ENCODE results near the gene TPM1.

Gene TPM1

DNA sequence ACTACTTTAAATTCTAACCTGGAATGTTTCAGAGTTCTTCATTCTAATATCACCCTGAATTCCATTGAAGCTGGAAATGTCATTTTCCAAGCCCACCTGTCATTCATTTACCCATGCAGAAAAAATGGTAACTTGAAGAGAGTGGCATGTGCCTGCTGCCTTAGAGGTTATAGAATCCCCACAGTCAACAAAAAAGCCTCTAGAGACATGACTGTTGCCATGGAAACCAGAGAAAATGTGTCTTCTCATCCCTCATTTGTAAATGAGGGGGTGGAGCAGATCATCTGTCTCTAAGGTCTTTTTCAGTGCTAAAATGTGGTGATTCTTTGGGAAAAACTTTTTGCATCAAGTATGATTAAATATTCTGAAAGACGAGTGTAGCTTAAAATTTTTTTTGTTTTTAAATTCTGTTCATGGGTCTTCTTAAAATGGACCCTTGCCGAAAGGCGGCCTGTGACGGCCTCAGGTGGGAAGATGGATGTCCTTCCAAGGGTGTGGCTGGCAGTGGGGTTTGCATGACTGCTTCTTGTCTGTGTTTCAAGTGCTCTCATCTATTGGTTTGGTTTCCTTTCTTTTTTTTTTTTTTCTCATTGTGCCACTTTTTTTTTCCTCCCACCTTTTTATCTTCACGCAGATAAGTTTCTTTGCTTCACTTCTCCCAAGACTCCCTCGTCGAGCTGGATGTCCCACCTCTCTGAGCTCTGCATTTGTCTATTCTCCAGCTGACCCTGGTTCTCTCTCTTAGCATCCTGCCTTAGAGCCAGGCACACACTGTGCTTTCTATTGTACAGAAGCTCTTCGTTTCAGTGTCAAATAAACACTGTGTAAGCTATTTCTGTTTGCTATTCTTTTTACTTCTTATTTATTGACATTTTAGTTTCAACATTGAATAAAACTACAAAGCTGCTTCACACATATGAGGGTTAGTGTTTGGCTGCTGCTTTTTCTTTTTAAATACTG, 23.0 kb downstream of the TPM1 start:
- peaks cover 8% of the 10 kb centered on the region for H3K36me3 Mint-ChIP-seq (ENCODE audit: low read depth)
- no peaks in the 10 kb centered on the region for H3K9me3 Mint-ChIP-seq
- no peak for DNase-seq
- H3K27ac Mint-ChIP-seq: no peak overlapping the region
- H3K27me3 Mint-ChIP-seq: no peaks in the 10 kb centered on the region
- no peak overlapping the region for H3K4me3 Mint-ChIP-seq
- no peak for ATAC-seq
- H3K4me1 Mint-ChIP-seq: no peaks in the 10 kb centered on the region

- DNase-seq (no peak), ATAC-seq (no peak)
- Mint-ChIP-seq H3K27me3 (no peaks in the 10 kb centered on the region), H3K9me3 (no peaks in the 10 kb centered on the region), H3K4me3 (no peak overlapping the region), H3K4me1 (no peaks in the 10 kb centered on the region), H3K27ac (no peak overlapping the region), H3K36me3 (ENCODE audit: low read depth) (peaks cover 8% of the 10 kb centered on the region)
Observed at GRCh38 chr15:63066272-63066671, 23.7 kb downstream of the TPM1 start.

DNA sequence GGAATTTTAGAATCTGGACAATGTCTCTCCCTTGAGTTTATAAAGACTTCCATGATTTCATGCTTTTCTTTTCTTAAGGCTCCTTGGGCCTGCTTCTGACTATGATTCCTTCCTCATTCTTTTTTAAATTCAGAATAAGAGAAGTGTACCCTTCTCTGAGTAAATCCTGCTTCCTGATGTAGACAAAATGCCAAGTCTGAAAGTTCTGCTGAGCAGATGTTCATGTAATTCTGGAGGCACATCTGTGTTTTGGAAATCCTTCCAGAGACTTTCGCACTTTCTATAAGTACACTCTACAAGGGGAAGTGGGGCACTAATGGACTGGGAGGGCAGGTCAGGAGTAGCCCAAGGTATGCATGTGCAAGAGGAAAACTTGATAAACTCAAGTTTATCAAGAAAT, 24.8 kb downstream of the TPM1 start:
- Mint-ChIP-seq H3K9me3 (no peaks in the 10 kb centered on the region), H3K4me3 (no peak overlapping the region), H3K36me3 (ENCODE audit: low read depth) (peaks cover 8% of the 10 kb centered on the region), H3K4me1 (no peaks in the 10 kb centered on the region), H3K27ac (no peak overlapping the region), H3K27me3 (no peaks in the 10 kb centered on the region)
- no peak for ATAC-seq
- no peak for DNase-seq

GRCh38 chr15:63067976-63068743, 25.6 kb downstream of the TPM1 start:
- Mint-ChIP-seq H3K4me3 (no peak overlapping the region), H3K27ac (no peak overlapping the region), H3K9me3 (no peaks in the 10 kb centered on the region), H3K27me3 (no peaks in the 10 kb centered on the region), H3K36me3 (ENCODE audit: low read depth) (peaks cover 4% of the 10 kb centered on the region), H3K4me1 (no peaks in the 10 kb centered on the region)
- no peak for DNase-seq
- ATAC-seq: no peak

DNA sequence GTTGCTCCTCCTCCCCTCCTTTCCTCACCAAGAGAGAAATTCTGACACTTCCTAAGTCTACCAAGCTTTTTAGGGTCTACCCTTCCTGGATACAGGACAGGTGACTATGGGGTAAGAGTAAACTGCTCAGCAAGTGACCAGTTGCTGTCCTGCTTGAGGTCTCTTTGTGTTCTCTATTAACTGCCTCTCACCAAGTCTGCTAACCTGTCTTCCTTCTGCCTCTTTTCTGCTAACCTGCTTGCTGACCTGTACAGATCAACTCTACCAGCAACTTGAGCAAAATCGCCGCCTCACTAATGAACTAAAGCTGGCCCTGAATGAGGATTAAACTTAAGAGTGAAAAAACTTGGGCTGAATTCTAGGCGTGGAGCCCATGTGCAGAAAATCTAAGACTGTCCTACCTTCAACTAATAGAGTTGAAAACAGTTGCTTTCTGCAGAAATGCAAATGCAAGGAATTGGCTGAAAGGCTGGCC, 27.1 kb downstream of the TPM1 start:
- ATAC-seq: no peak
- no peaks in the 10 kb centered on the region for H3K9me3 Mint-ChIP-seq
- H3K4me1 Mint-ChIP-seq: no peaks in the 10 kb centered on the region
- no peaks in the 10 kb centered on the region for H3K27me3 Mint-ChIP-seq
- no peak for DNase-seq
- H3K27ac Mint-ChIP-seq: no peak overlapping the region
- no peaks in the 10 kb centered on the region for H3K36me3 Mint-ChIP-seq (ENCODE audit: low read depth)
- no peak overlapping the region for H3K4me3 Mint-ChIP-seq

DNA sequence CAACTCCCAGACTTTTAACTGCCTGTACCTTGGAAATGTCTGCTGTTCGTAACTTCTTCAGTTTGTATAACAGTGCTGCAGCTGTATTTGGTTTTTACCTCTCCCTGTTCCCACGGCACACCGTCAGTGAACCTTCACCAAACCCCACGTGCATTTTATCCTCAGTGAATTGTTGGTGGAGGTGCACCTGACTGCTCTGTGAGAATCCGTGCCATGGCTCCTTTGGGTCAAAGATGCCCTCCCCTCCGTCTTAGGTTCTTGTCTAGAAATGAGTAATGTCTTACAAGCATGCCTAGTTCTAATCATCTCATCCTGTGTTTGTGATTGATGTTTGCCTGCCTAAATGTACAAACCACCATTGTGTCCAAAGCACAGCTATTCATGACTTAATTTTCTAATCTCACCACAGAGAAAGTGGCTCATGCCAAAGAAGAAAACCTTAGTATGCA, 28.2 kb downstream of the TPM1 start:
- no peak for ATAC-seq
- DNase-seq: no peak
- H3K27ac Mint-ChIP-seq: no peak overlapping the region
- no peaks in the 10 kb centered on the region for H3K9me3 Mint-ChIP-seq
- no peak overlapping the region for H3K4me3 Mint-ChIP-seq
- H3K4me1 Mint-ChIP-seq: peaks cover 3% of the 10 kb centered on the region
- H3K27me3 Mint-ChIP-seq: no peaks in the 10 kb centered on the region
- H3K36me3 Mint-ChIP-seq (ENCODE audit: low read depth): no peaks in the 10 kb centered on the region

GRCh38 chr15:63071288-63071909, 28.9 kb downstream of the TPM1 start:
- H3K9me3 Mint-ChIP-seq: no peaks in the 10 kb centered on the region

GRCh38 chr15:63072023-63072650, 29.6 kb downstream of the TPM1 start:
- H3K9me3 Mint-ChIP-seq: no peaks in the 10 kb centered on the region
- H3K4me3 Mint-ChIP-seq: no peak overlapping the region
- H3K4me1 Mint-ChIP-seq: peaks cover 3% of the 10 kb centered on the region
- no peak for ATAC-seq
- no peak for DNase-seq
- no peaks in the 10 kb centered on the region for H3K27me3 Mint-ChIP-seq
- H3K27ac Mint-ChIP-seq: no peak overlapping the region
- H3K36me3 Mint-ChIP-seq (ENCODE audit: low read depth): no peaks in the 10 kb centered on the region

More at GRCh38 chr15:63071288-63071909, 28.9 kb downstream of the TPM1 start:
- Mint-ChIP-seq H3K27me3 (no peaks in the 10 kb centered on the region), H3K4me3 (no peak overlapping the region), H3K4me1 (peaks cover 3% of the 10 kb centered on the region), H3K27ac (no peak overlapping the region), H3K36me3 (ENCODE audit: low read depth) (no peaks in the 10 kb centered on the region)
- ATAC-seq (no peak), DNase-seq (no peak)

DNA sequence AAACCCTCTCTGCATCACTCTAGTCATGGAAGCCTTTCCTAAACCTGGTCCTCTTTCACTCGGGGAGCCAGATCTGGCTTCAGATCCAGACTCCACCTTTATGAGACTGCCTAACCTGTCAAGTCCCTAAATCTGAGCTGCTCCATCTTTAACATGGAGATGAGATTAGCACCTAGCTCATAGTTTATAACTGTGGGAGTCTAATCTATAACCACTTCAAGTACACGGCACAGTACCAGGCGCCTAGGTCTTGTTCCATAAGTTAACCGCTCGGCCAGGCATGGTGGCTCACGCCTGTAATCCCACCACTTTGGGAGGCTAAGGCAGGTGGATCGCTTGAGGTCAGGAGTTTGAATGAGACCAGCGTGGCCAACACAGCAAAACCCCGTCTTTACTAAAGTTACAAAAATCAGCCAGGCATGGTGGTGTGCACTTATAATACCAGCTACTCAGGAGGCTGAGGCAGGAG, 30.3 kb downstream of the TPM1 start:
- no peaks in the 10 kb centered on the region for H3K9me3 Mint-ChIP-seq

DNA sequence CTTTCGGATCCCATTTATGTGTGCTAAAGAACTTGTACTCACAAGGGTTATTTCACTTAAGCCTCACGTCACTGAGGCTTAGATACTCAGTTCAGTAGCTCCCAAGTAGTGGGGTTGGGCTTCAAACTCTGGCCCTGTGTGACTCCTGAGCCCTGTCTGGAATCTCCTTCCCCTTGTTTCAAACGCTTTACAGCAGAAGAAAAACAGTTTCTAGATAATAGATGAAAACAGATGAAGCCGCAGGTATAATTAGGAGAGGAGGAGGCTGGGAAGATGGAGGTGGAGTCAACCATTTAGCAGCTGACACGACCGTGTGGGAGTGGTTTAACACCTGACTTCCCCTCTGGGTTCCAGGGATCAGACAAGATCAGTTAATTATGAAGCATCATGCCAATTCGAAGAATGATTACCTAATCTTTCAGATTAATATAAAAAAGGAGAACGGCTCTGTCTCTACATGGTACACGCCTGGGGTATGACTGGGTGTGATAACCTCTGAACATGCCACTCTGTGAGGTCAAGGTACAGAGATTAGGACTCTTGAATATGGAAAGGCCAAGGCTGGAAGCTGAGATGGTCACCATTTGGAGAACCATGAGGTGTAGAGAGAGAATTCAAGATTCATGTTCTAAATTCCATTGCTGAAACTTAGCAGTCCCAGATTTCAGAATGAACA, 31.1 kb downstream of the TPM1 start:
- Mint-ChIP-seq H3K4me3 (no peak overlapping the region), H3K27ac (no peak overlapping the region), H3K36me3 (ENCODE audit: low read depth) (no peaks in the 10 kb centered on the region), H3K4me1 (peaks cover 3% of the 10 kb centered on the region), H3K9me3 (no peaks in the 10 kb centered on the region), H3K27me3 (no peaks in the 10 kb centered on the region)
- ATAC-seq (no peak), DNase-seq (no peak)

More for the DNA sequence above, 30.3 kb downstream of the TPM1 start:
- Mint-ChIP-seq H3K27ac (no peak overlapping the region), H3K27me3 (no peaks in the 10 kb centered on the region), H3K36me3 (ENCODE audit: low read depth) (no peaks in the 10 kb centered on the region), H3K4me1 (peaks cover 3% of the 10 kb centered on the region), H3K4me3 (no peak overlapping the region)
- ATAC-seq: no peak
- DNase-seq: no peak

DNA sequence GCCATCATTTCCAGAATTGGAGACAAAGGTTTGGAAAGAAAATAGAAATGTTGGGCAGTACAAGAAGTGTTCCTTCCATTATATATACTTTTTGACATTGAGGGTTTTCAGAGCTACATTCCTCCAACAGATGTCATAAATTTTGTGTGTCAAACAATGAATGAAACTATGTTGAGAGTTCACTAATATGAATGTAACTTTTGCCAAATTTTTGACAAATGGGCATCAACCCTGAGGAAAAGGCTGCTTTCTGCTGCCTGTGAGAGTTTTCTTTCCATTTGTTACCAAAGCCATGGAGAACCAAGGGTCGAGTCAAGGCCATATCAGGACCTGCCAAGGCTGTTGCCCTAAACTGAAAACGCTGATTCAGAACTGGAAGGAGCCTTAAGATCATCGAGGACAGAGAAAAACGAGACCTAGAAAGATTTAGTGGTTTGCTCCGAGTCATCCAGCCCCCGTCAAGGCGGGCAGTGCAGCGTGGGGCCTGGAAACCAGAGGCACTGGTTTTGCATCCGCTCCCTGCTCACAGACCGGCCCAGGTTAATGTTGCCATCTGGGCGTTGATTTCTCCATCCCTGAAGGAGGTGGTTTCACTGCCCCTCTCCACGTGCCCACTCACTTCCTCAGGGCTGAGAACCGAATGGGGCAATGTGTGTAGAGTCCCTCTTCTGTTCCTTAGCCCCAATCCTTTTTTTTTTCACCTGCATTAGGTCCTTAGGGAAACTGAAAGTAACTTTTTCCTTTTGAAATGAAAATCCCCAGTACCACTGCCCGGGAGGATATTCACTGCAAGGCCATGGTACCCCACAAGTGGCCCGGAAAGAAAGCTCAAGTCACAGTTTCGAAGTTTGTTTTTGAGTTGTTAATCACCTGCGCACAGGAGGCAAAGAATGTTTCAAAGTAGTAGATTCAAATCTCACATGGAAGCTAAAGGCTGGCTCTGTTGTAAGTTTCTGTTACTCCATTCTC, 32.8 kb downstream of the TPM1 start:
- H3K27me3 Mint-ChIP-seq: peaks cover 2% of the 10 kb centered on the region
- H3K9me3 Mint-ChIP-seq: no peaks in the 10 kb centered on the region
- peaks cover 3% of the 10 kb centered on the region for H3K4me1 Mint-ChIP-seq
- ATAC-seq (no peak), DNase-seq (no peak)
- no peak overlapping the region for H3K27ac Mint-ChIP-seq
- no peaks in the 10 kb centered on the region for H3K36me3 Mint-ChIP-seq (ENCODE audit: low read depth)
- no peak overlapping the region for H3K4me3 Mint-ChIP-seq

DNA sequence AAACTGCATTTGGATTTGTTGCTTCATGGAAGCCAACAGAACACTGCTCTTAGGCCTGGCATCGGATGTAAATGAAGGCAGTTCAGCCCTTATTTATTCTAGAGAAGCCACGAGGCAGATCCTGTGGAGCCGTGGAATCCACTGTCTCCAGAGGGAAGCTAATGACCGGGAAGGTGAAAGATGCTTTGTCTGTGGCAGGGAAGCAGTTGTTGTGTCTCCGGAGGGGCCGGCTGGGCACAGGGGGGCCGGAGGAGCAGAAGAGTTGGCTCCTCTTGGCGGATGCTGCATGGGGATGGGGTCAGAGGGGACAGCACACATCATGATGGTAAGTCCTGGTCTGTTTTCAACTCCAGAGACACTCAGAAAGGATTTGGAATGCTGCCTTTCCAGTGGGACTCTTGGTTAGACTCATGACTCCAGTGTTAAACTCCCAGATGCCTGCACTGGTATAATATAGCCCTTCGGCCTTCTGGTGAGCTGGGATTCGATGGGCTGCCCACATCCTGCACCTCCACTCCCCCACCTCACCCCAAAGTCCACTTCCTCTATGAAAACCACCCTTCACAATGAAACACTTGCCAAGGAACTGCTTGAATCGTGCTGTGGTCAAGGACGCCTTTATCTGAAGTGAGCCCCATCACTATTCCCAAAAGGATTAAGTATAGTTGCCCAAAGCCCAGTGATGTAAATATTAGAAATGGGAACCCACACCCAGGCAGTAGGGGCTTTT, 33.6 kb downstream of the TPM1 start:
- no peak overlapping the region for H3K27ac Mint-ChIP-seq
- no peaks in the 10 kb centered on the region for H3K9me3 Mint-ChIP-seq
- peaks cover 2% of the 10 kb centered on the region for H3K27me3 Mint-ChIP-seq
- H3K4me1 Mint-ChIP-seq: peaks cover 3% of the 10 kb centered on the region
- DNase-seq (no peak), ATAC-seq (no peak)
- H3K36me3 Mint-ChIP-seq (ENCODE audit: low read depth): no peaks in the 10 kb centered on the region
- no peak overlapping the region for H3K4me3 Mint-ChIP-seq

Measured in activated naive CD8-positive, alpha-beta T cell treated with anti-CD3 and anti-CD28 coated beads, Interleukin-2, amount 50 U/mL, for 24 hours (primary cell).